Spleen (tissue), 11 donors: ENCODE measurements around the gene TRIO. TPM values are rescaled to one million over a fixed set of nuclear protein-coding genes. Genes with fewer than 3 reads are reported as not detected.

Source experiments
- DNase-seq: peaks from one replicate; pipeline ENCODE4 v3.0.0-alpha.2; 2020
- H3K27ac ChIP-seq, 8 donors: fragments of 200-600 bp; sonication (generic) in 7 of 8; 1 replicate in 4 of 8; 2 replicates in 4 of 8; pipeline versions ENCODE4 v1.5.0 to v1.8.0; 2016 to 2021; ENCODE audit warnings: inconsistent platforms in 4 of 8, mild to moderate bottlenecking in 4 of 8, moderate library complexity in 1 of 8
- H3K27me3 ChIP-seq, 7 donors: fragments of 200-600 bp; sonication (generic) in 6 of 7; replicated peaks in 1 of 7; 1 replicate in 4 of 7; 2 replicates in 3 of 7; pipeline versions ENCODE4 v1.5.0 to v1.8.0; 2016 to 2021; ENCODE audit warnings: inconsistent platforms in 3 of 7, mild to moderate bottlenecking in 1 of 7
- H3K36me3 ChIP-seq, 6 donors: fragments of 200-600 bp; sonication (generic) in 5 of 6; 1 replicate in 4 of 6; 2 replicates in 2 of 6; pipeline versions ENCODE4 v1.5.0 to v1.8.0; 2016 to 2021; ENCODE audit warnings: inconsistent platforms in 2 of 6
- H3K4me1 ChIP-seq, 6 donors: fragments of 200-600 bp; sonication (generic) in 5 of 6; 1 replicate in 3 of 6; 2 replicates in 3 of 6; pipeline versions ENCODE4 v1.5.0 to v1.8.0; 2016 to 2021; ENCODE audit warnings: inconsistent platforms in 3 of 6
- H3K4me3 ChIP-seq, 8 donors: fragments of 200-600 bp; sonication (generic) in 7 of 8; 1 replicate in 4 of 8; 2 replicates in 4 of 8; pipeline versions ENCODE4 v1.5.0 to v1.8.0; 2016 to 2021; ENCODE audit warnings: inconsistent platforms in 4 of 8, mild to moderate bottlenecking in 4 of 8, moderate library complexity in 2 of 8
- H3K9me3 ChIP-seq, 8 donors: fragments of 200-600 bp; sonication (generic) in 7 of 8; 1 replicate in 4 of 8; 2 replicates in 4 of 8; pipeline versions ENCODE4 v1.5.0 to v1.8.0; 2016 to 2021; ENCODE audit warnings: inconsistent platforms in 4 of 8
- CTCF ChIP-seq, 11 experiments: fragments of 200-600 bp in 7 of 11; fragments of 450-650 bp in 4 of 11; sonication (generic) in 4 of 11; IDR thresholded peaks in 8 of 11; conservative IDR thresholded peaks in 3 of 11; 1 replicate in 7 of 11; 2 replicates in 4 of 11; pipeline versions ENCODE4 v1.4.0 to v1.8.0; 2016 to 2021; ENCODE audit warnings: antibody characterized with exemption in 11 of 11, inconsistent platforms in 4 of 11, mild to moderate bottlenecking in 1 of 11
- POLR2A ChIP-seq, 3 donors: fragments of 450-650 bp; IDR thresholded peaks; one replicate each; pipeline ENCODE4 v1.5.1; 2017; ENCODE audit warnings: antibody characterized with exemption in 3 of 3, mild to moderate bottlenecking in 1 of 3
- POLR2AphosphoS5 ChIP-seq, 3 donors: sonication (generic); formaldehyde crosslinking; IDR thresholded peaks; one replicate each; pipeline ENCODE4 v1.5.1; 2017; ENCODE audit warnings: antibody characterized with exemption in 3 of 3
- WGBS, 5 donors: extraction: QIAGEN DNeasy Blood & Tissue Kit in 3 of 5; methylation state at CpG; one replicate each; pipeline versions ENCODE4 v1.1.5 to v1.1.7; 2013 to 2018; 5-methylcytosine and 5-hydroxymethylcytosine counted together
- intact Hi-C: fragments of 100-400 bp; cut with DNase I; formaldehyde crosslinking; loops from one replicate; pipeline ENCODE4 v1.15.0; 2023; ENCODE audit warnings: low total_unique reads
- polyA plus RNA-seq, 3 donors: library from polyadenylated mRNA; stranded (reverse); fragments of 200-250 nt; gene quantifications; one replicate each; pipeline ENCODE4 v1.2.1, GENCODE V29; 2013
- total RNA-seq, 7 donors: library from RNA; depleted of rRNA in 3 of 7; stranded (reverse); fragments of >200 nt in 3 of 7; fragmentation: NEBNext Ultra II Directional in 4 of 7; extraction: Animal tissue kit (Norgen Biotek cat#: 25700) in 4 of 7; gene quantifications; one replicate each; pipeline versions ENCODE4 v1.1.0 to v1.2.1, GENCODE V29; 2016 to 2021
- donor health status: healthy with polysubstance abuse.
- donor health status: DM: no; HTN: no; CAD: no; lungs with moderate emphysema.
- donor health status: DM: no; HTN: no; CAD: no.
- donor health status: Bipolar disorder and iron deficiency.
- donor health status: healthy.
- donor health status: DM: no; HTN: no; CAD: no.
- donor health status: DM: yes; HTN: yes; CAD: no.

Gene TRIO
- total and polyA plus RNA-seq, 10 donors: 21.5 to 280 (median 190) TPM

- no peak for DNase-seq
- TF ChIP-seq POLR2A (IDR thresholded peaks at IDR 0.05) (no peak), POLR2AphosphoS5 (IDR thresholded peaks at IDR 0.05) (no peak), CTCF (IDR thresholded peaks at IDR 0.05 in 8 of 11, conservative IDR thresholded peaks at IDR 0.05 in 3 of 11) (no peak)
- 83 to 92% (median 87%) methylated on average over 7 of the region's 7 CpGs for WGBS, 5 donors
- intact Hi-C loops: no loop called here
- H3K4me3 ChIP-seq: no peak overlapping the region
- peaks cover 10 to 86% (median 45%) of the 10 kb centered on the region in 6 donors for H3K4me1 ChIP-seq
- H3K27me3 ChIP-seq: no peaks in the 10 kb centered on the region
- H3K9me3 ChIP-seq: no peaks in the 10 kb centered on the region
- no peak overlapping the region for H3K27ac ChIP-seq
- H3K36me3 ChIP-seq: no peaks in the 10 kb centered on the region
Measured at GRCh38 chr5:14185326-14186058, 42.4 kb downstream of the TRIO start.

DNA sequence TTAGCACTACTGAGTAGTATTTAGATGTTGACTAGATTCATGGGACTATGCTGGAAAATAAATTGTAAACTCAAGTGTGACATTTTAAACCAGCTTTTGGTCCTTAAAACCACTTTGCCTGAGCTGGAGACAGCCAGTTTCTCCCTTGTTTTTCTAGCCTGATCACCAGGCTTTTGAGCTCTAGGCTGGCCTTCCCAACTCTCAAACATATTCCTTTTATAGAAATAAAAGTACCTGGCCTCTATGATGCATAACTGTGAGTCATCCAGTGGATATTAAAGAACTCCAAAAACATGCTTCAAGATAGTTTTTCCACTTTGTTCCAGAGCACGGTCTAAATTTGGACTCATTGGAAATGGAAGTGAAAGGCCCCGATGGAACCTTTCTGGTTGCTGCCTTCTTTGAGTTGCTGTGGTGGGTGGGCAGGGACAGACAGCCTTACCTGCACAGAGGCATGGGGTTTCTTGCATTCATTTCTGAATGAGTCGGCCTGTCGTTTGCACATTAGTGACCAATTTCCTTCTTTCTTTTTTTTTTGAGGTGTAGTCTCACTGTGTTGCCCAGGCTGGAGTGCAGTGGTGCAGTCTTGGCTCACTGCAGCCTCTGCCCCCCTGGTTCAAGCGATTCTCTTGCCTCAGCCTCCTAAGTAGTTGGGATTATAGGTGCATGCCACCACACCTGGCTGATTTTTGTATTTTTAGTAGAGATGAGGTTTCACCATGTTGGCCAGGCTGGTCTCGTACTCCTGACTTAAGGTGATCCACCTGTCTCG, 43.1 kb downstream of the TRIO start:
- no peak for TF ChIP-seq POLR2AphosphoS5 (IDR thresholded peaks at IDR 0.05)
- no peaks in the 10 kb centered on the region for H3K27me3 ChIP-seq
- H3K9me3 ChIP-seq: no peaks in the 10 kb centered on the region
- WGBS, 5 donors: 70 to 89% (median 84%) methylated on average over 7 of the region's 7 CpGs
- intact Hi-C loops: no loop called here
- no peak overlapping the region for H3K27ac ChIP-seq
- peaks cover 11 to 90% (median 47%) of the 10 kb centered on the region in 6 donors for H3K4me1 ChIP-seq
- H3K36me3 ChIP-seq: no peaks in the 10 kb centered on the region
- no peak overlapping the region for H3K4me3 ChIP-seq
- DNase-seq: no peak

GRCh38 chr5:14187157-14187556, 44.0 kb downstream of the TRIO start:
- DNase-seq: no peak
- Histone ChIP-seq H3K27me3 (no peaks in the 10 kb centered on the region), H3K4me3 (no peak overlapping the region), H3K9me3 (no peaks in the 10 kb centered on the region), H3K4me1 (peaks cover 12 to 93% (median 50%) of the 10 kb centered on the region in 6 donors), H3K27ac (no peak overlapping the region), H3K36me3 (no peaks in the 10 kb centered on the region)
- WGBS, 5 donors: 79 to 84% (median 82%) methylated on average over 3 of the region's 3 CpGs
- intact Hi-C loops: no loop called here
- TF ChIP-seq POLR2A (IDR thresholded peaks at IDR 0.05): no peak
- no peak for TF ChIP-seq CTCF (IDR thresholded peaks at IDR 0.05 in 8 of 11, conservative IDR thresholded peaks at IDR 0.05 in 3 of 11)
- no peak for TF ChIP-seq POLR2AphosphoS5 (IDR thresholded peaks at IDR 0.05)

GRCh38 chr5:14187660-14188059, 44.5 kb downstream of the TRIO start:
- H3K4me3 ChIP-seq: no peak overlapping the region
- intact Hi-C loops: no loop called here
- no peak overlapping the region for H3K27ac ChIP-seq
- TF ChIP-seq CTCF (IDR thresholded peaks at IDR 0.05 in 8 of 11, conservative IDR thresholded peaks at IDR 0.05 in 3 of 11): no peak
- TF ChIP-seq POLR2A (IDR thresholded peaks at IDR 0.05): no peak
- TF ChIP-seq POLR2AphosphoS5 (IDR thresholded peaks at IDR 0.05): no peak
- WGBS, 5 donors: 82 to 92% (median 89%) methylated on average over 5 of the region's 5 CpGs
- no peaks in the 10 kb centered on the region for H3K36me3 ChIP-seq
- peaks cover 12 to 93% (median 50%) of the 10 kb centered on the region in 6 donors for H3K4me1 ChIP-seq
- DNase-seq: no peak
- no peaks in the 10 kb centered on the region for H3K27me3 ChIP-seq
- no peaks in the 10 kb centered on the region for H3K9me3 ChIP-seq
